ENCODE results near the gene GUF1. TPM values are rescaled to one million over a fixed set of nuclear protein-coding genes. Genes with fewer than 3 reads are reported as not detected.

Gene GUF1
- total and polyA plus RNA-seq, 8 donors: 5.3 to 10.7 (median 8.4) TPM

GRCh38 chr4:44716597-44716996 lies 38.4 kb downstream of the GUF1 start:
- no peak for TF ChIP-seq CTCF (IDR thresholded peaks at IDR 0.05)
- intact Hi-C loops (cut with DNase I): no loop called here
- Histone ChIP-seq H3K4me1 (peaks cover 0 to 11% (median 7%) of the 10 kb centered on the region in 3 donors), H3K9me3 (no peaks in the 10 kb centered on the region), H3K4me3 (no peak overlapping the region), H3K27me3 (no peaks in the 10 kb centered on the region), H3K27ac (no peak overlapping the region), H3K36me3 (no peaks in the 10 kb centered on the region)
- WGBS, 2 donors: 51 to 52% methylated on average over 5 of the region's 5 CpGs
- FAIRE-seq (no peak), ATAC-seq (no peak), DNase-seq (no peak)

GRCh38 chr4:44720371-44720770 lies 42.2 kb downstream of the GUF1 start:
- peaks cover 0 to 9% (median 6%) of the 10 kb centered on the region in 3 donors for H3K4me1 ChIP-seq
- H3K9me3 ChIP-seq: no peaks in the 10 kb centered on the region
- TF ChIP-seq CTCF (IDR thresholded peaks at IDR 0.05): no peak
- H3K4me3 ChIP-seq: no peak overlapping the region
- ATAC-seq (no peak), DNase-seq (no peak), FAIRE-seq (no peak)
- H3K27me3 ChIP-seq: no peaks in the 10 kb centered on the region
- H3K27ac ChIP-seq: no peak overlapping the region
- no peaks in the 10 kb centered on the region for H3K36me3 ChIP-seq
- intact Hi-C loops (cut with DNase I): no loop called here
- WGBS, 2 donors: 86 to 90% methylated on average over 4 of the region's 4 CpGs

GRCh38 chr4:44722001-44722400 lies 43.8 kb downstream of the GUF1 start:
- Histone ChIP-seq H3K4me1 (peaks cover 0 to 12% (median 6%) of the 10 kb centered on the region in 3 donors), H3K27me3 (no peaks in the 10 kb centered on the region), H3K27ac (no peak overlapping the region), H3K36me3 (no peaks in the 10 kb centered on the region), H3K9me3 (no peaks in the 10 kb centered on the region), H3K4me3 (no peak overlapping the region)
- FAIRE-seq: no peak
- intact Hi-C loops (cut with DNase I): no loop called here
- DNase-seq: no peak
- no peak for TF ChIP-seq CTCF (IDR thresholded peaks at IDR 0.05)
- WGBS, 2 donors: 85 to 89% methylated on average over 3 of the region's 3 CpGs
- no peak for ATAC-seq

- WGBS, 2 donors: 37 to 38% methylated on average over 6 of the region's 6 CpGs
- FAIRE-seq (no peak), ATAC-seq (no peak), DNase-seq (no peak)
- H3K9me3 ChIP-seq: no peaks in the 10 kb centered on the region
- H3K4me3 ChIP-seq: peak overlapping the region in 2 of 4 donors; percentile 67 to 86
- no peaks in the 10 kb centered on the region for H3K36me3 ChIP-seq
- no peaks in the 10 kb centered on the region for H3K27me3 ChIP-seq
- peaks cover 0 to 15% (median 6%) of the 10 kb centered on the region in 3 donors for H3K4me1 ChIP-seq
- no peak for TF ChIP-seq CTCF (IDR thresholded peaks at IDR 0.05)
- intact Hi-C loops (cut with DNase I): no loop called here
- no peak overlapping the region for H3K27ac ChIP-seq
These were observed 46.9 kb downstream of the GUF1 start for GRCh38 chr4:44725166-44725565.

- Histone ChIP-seq H3K36me3 (no peaks in the 10 kb centered on the region), H3K4me3 (peak overlapping the region; percentile 67 to 86 (median 75)), H3K27me3 (no peaks in the 10 kb centered on the region), H3K27ac (peak overlapping the region; percentile 35 to 73 (median 50)), H3K4me1 (peaks cover 0 to 15% (median 6%) of the 10 kb centered on the region in 3 donors), H3K9me3 (no peaks in the 10 kb centered on the region)
- WGBS, 2 donors: 0% methylated on average over 9 of the region's 9 CpGs
- peak in 3 of 4 donors; percentile 20 to 57 (median 32) for ATAC-seq
- no peak for FAIRE-seq
- intact Hi-C loops (cut with DNase I): no loop called here
- no peak for TF ChIP-seq CTCF (IDR thresholded peaks at IDR 0.05)
- DNase-seq: peak in 1 of 6 donors; percentile 32
These were observed 47.5 kb downstream of the GUF1 start for GRCh38 chr4:44725726-44726037.
